G401.6 (cell line): ENCODE measurements around the gene IQSEC3.
"Not testable (repeated sequence)": the region's sequence is repeated elsewhere in the genome, so short reads cannot be mapped to it uniquely, and the experiment has no call there.

ENCODE experiments used
- FAIRE-seq: peaks from 2 replicates; lab custom pipeline; 2012; peaks lifted over from hg19 to GRCh38; lab: Jason Lieb, UNC

Gene IQSEC3

DNA sequence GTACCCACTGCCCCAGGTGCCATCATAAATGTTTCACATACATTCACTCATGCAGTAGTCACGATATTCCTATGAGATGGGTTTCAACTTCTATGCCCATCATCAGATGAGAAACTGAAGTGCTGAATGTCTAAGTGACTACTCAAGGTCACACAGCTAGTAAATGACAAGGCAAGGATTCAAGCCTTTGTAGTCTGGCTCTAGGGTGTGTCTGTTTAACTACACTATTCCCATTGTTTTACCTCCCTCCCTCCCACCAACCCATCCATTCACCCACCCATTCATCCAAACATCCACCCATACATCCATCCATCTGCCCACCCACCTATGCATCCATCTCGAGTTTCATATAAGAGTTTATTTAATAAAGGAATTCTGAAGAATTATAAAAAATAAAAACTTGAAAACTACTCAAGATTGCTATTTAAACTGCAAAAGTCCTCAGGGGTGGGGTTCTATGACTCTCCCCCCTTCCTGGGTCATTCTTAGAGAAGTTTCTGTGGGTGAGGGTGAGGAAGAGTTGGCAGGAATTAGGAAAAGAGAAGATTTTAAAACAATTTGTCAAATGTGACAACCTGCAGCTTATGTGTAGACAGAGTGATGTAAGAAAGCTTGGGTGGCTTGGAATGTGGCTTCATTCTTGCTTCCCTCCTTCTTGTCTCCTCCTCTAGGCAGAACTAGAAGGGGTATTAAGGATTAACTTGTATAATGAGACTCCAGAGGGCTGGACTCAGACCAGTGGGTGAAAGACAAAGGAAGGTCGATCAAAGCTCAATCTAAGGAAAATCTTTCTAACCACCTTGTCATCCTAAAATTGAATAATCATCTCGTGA, 13.4 kb upstream of the IQSEC3 start:
- not testable (repeated sequence) for FAIRE-seq

DNA sequence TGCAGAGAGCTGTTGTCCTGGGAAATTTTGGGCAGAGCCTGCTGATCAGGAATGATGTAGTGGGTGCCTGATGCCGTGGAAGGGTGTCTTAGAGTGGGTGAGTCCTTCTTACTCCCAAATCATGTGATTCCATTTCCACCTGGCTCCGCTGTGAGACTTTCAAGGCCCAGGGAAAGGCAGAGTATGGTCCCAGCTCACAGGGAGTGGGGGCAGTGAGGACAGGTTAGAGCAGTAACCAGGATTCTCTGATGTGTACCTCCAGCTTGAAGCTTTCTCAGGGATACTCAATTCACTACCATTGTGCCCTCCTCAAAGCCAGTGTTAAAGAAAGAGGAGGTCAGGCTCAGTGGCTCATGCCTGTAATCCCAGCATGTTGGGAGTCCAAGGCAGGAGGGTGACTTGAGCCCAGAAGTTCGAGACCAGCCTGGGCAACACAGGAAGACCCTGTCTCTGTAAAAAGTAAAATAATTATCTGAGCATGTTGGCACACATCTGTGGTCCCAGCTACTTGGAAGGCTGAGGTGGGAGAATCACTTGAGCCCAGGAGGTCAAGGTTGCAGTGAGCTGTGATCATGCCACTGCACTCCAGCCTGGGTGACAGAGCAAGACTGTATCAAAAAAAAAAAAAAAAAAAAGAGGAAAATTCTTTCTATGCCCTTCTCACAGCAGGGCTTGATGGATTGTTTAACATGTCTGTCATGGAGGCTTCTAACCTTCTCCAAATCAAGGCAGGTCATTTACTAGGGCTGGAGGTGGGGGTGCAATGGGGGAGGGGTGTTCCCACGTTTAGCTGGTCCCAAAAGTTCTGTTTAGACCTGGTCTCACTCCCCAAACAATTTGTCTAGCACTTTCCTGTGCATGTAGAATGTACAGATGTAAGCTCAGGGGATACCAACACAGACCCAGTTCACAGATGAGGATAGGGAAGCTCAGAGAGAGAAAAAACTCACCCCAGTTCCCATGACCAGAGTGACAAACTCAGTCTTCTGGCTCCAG, 12.5 kb upstream of the IQSEC3 start:
- no peak for FAIRE-seq

DNA sequence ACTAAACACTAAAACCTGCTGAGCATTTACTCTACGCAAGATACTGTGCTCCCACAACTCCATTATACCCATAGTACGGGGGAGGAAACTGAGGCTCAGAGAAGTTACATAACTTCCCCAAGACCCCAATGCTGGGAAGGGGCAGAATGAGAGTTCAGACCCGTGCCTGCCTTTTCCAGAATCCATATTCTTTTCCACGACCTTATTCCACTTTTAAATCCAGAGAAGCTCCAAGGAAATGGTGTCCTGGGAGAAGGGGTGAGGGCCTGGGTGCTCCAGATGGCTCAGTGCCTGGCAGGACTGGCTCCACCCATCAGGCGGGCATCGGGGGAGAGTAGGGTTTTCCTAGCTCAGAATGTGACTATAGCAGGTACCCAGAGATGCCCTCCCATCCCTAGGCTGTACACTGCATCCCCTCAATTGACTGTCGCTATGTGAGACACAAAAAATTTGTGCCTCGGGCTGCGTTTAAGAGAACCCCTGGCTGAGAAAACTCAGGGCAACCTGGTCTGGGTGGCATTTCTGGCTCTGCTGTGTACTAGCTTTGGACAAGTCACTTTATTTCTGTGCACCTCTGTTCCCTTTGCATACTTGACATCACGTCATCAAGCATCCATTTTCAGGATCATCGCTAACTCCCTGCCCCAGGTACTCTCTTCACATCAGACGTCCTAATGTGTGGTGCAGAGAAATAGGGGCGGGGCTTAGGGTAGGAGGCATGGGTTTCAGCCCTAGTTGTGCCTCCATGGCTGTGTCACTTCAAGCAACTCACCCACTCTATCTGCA, 11.6 kb upstream of the IQSEC3 start:
- FAIRE-seq: no peak

DNA sequence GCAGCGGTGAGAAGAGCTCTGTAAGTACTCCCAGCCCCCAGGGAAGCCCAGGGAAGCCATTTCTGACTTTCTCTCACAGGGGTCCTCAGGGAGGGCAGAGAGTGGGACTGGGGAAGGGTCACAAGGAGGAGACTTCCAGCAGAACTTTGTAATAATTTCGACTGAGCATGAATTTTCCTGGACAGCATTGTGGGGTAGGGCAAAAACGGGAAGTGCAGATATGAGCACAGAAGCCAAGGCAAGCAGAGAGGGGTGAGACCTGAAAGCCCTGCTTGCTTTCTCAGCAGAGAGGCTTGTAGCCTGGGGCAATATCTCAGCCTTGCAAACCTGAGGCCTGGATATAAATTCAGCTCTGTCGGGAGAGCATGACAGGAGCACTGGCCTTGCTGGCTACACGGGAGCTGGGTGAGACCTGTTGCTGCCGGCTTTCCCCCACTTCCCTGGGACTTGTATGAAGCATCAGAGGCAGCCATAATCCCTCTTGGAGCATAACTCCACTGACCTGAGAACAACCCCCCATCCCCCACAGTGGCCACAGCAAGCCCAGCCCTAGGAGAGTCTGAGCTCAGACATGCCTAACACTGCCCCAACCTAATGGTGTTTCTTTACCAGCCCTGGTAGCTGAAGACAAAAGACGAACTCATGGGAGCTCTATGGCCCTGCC, 9.8 kb upstream of the IQSEC3 start:
- no peak for FAIRE-seq

DNA sequence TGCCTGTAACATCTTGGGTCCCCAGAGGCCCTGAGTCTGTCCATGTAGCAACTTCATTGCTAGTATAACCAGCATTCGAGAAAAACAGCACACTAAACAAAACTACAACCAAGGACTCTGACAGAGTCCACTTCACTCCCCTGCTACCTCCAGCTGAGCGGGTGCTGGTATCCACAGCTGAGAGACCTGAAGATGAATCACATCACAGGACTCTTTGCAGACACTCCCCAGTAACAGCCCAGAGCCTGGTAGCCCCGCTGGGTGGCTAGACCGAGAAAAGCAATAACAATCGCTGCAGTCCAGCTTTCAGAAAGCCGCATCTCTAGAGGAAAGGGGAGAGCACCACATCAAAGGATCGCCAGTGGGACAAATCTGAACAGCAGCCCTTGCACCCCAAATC, 9.0 kb upstream of the IQSEC3 start:
- no peak for FAIRE-seq

DNA sequence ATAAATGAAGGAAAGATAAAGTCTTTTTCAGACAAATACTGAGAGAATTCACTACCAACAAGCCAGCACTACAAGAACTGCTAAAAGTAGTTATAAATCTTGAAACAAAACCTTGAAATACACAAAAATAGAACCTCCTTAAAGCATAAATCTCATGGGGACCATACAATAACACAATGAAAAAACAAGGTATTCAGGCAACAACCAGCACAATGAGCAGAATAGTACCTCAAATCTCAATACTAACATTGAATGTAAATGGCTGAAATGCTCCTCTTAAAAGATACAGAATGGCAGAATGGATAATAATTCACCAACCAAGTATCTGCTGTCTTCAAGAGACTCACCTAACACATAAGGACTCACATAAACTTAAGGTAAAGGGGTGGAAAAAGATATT, 7.7 kb upstream of the IQSEC3 start:
- no peak for FAIRE-seq

DNA sequence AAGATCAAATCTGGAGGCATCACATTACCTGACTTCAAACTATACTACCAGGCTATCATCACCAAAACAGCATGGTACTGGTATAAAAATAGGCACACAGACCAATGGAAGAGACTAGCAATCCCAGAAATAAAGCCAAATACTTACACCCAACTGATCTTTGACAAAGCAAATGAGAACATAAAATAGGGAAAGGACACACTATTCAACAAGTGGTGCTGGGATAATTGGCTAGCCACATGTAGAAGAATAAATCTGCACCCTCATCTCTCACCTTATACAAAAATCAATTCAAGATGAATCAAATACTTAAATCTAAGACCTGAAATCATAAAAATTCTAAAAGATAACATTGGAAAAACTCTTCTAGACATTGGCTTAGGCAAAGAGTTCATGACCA, 4.7 kb upstream of the IQSEC3 start:
- FAIRE-seq: not testable (repeated sequence)

DNA sequence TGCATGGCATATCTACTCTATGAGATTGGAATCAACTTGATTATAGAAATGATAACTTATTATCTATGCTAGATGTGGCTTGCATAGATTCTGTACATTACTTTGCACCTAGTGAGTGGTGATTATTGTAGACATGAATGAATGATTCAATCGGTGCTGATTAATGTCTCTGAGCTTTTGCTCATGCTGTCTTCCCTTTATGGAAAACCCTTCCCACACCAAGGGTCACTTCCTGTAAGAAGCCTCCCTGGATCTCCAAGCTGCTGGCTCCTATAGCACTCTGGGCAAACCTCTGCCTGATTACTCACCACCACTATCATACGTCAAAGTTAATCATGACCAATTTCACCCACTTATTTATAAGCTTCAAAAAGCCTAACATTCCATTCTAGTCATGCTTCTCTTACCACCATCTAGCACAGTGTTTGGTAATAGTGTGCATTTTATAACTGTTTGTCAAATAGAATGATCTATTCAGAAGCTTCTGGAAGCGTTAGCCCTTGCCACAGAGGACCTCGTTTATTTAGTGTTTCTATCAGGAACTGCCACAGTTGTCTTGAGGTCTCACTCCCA, 990 bp upstream of the IQSEC3 start:
- FAIRE-seq: not testable (repeated sequence)

DNA sequence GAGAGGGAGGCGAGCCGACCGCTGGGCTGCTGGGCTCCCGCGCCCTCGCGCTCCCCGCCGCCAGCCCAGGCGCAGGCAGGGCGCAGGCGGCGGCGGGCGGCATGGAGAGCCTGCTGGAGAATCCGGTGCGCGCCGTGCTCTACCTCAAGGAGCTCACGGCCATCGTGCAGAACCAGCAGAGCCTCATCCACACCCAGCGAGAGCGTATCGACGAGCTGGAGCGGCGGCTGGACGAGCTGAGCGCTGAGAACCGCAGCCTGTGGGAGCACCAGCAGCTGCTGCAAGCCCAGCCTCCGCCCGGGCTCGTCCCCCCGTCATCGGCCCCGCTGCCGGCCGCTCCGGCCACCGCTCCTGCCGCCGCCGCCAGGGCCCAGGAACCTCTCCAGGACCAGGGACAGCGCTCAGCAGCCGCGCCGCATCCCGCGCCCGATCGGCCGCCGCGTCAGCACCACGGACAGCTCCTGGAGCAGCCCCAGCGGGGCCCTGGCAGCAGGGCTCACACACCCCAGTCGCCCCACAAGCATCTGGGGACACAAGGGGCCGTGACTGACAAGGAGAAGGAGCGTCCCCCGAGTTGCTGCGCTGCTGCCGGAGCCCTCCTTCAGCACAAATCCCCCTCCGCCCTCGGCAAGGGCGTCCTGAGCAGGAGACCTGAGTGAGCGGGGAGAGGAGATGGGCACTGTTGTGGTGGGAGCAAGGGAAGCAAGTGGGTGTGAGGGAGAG, 376 bp downstream of the IQSEC3 start:
- not testable (repeated sequence) for FAIRE-seq

DNA sequence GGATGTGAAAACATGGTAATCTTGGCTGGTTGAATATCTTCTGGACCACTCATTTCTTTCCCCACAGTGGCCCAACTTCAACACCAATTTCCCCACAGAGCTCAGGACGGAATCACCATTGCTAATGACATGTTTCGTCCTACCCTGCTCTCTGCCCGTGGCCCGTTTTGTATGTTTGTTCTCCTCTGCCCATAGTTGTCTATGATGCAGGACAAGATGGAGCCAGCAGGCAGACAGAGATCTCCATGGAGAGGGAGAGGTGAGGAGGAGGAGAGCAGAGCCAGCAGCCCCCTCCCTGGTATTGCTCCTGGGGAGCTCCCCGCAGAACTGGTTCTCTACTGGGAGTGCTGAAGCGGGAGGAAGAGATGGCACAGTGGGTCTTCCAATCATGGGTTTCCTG, 3.1 kb downstream of the IQSEC3 start:
- not testable (repeated sequence) for FAIRE-seq

DNA sequence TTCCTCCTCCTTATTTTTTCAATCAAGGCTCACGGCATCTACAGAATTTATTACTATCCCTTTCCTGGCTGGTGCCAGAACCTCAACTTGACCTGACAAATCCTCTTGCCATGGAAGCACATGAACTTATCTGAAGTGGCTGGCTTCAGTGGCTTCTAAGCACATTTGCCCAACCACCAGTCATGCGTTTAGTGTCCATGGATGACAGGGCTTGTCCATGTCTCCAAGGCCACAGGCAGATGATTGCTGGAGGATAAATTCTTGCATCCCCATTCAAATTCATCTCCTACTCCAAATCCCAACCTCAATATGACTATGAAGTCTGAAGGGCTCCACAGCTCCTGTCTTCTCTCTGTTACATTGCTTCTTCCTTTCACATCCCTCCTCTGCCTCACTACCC, 4.0 kb downstream of the IQSEC3 start:
- FAIRE-seq: not testable (repeated sequence)

DNA sequence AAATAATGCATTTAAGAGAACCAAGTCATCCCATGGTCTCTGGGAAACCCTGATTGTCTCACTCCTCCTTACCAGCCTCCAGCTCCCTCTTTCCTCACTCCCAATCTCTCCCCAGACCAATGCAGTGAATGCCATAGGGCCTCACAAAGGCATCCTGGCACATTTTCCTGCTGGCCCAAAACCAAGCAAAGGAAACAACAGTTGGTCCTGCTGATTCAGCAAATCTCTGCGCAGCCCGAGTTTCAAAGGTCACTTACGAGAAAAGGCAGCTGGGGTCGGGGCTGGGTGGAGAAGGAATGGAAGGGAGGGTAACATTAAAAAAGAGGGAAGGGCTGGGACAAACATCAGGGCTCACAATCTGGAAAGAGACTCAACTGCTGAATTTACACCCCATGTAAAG, 5.5 kb downstream of the IQSEC3 start:
- FAIRE-seq: not testable (repeated sequence)

DNA sequence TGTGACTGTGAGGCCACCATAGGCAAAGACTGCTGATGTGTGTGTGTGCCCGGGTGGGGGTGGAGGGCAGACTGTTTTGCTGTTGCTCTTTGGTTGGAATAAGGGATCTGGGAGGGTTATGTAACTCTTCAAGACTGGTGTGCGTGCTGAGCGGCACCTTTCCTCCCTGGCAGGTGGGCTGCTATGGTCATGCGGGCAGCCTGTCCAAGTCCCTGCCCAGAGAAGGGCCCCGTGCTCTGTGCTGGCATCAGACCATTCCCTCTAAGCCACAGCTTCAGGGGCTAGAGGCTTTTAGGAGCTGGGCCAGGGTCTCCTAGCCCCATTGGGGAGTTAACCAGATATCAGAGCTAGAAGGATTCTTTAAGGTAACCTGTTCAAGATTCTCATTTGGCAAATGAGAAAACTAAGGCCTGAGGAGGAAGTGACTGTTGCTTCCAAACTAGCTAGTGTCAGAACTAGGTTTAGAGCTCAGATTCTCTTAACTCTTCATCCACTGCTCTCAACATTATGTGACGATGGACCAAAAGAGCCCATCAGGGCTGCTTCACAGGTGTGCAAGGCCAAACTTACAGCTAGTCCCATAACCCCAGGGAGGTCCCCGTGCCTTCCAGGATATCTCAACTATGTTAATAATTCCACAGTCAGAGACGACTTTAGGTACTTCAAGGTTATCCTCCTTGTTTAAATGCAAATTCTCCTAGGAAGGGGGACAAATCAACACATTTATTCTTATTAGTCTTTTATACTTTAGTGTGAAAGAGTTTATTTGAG, 8.0 kb downstream of the IQSEC3 start:
- FAIRE-seq: not testable (repeated sequence)

DNA sequence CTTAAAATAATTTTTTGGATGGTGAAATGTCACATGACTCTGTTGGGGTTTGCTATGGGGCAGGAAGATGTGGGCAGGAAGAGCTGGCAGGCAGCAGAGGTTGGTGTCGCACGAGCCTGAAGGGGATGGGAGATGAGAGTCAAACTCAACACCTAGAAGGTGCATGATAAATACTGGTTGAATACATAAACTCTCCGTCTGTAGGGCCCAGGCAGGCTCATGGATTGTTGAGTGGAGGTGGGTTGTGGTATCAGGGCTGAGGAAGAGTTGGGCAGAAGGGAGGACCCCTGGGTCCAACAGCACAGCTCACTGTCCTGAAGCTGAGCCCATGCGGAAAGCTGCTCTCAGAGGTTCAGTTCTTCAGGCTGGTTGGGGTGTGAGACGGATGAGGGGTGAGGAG, 9.0 kb downstream of the IQSEC3 start:
- FAIRE-seq: not testable (repeated sequence)

DNA sequence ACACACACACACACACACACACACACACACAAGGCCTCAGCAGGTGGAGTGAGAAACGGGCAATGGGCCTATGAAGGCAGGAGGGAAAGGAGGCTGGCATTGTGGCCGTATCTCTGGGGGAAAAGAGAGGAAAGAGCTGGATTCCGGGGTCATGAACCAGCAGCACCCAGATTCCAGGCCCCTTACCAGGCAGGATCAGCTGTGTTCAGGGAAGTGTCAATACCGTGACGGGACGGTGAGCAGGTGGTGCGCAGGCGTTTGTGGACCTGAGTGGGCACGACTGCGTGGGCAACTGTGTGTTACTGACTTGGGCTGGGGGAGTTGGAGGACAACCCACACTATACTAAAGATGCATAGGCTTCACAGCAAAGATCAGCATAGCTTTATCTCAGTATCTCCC, 9.5 kb downstream of the IQSEC3 start:
- FAIRE-seq: not testable (repeated sequence)

DNA sequence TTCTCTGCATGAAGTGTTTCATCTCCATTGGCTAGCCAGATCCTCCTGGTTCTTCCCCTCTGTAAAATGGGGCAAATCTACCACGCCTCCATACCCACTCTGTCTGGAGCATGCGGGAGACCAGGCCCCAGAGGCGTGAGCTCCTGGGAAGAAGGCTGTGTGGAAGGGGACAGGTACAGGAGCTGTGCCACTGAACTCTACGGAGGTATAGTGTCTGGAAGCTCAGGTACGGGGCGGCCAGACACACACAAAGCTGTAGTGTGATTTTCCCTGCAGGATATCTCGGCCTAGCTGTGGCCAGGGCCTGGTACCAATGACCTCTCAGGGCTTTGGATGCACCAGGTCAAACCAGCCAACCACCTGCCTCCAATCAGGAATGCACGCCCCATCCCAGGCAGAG, 10.0 kb downstream of the IQSEC3 start:
- FAIRE-seq: not testable (repeated sequence)

DNA sequence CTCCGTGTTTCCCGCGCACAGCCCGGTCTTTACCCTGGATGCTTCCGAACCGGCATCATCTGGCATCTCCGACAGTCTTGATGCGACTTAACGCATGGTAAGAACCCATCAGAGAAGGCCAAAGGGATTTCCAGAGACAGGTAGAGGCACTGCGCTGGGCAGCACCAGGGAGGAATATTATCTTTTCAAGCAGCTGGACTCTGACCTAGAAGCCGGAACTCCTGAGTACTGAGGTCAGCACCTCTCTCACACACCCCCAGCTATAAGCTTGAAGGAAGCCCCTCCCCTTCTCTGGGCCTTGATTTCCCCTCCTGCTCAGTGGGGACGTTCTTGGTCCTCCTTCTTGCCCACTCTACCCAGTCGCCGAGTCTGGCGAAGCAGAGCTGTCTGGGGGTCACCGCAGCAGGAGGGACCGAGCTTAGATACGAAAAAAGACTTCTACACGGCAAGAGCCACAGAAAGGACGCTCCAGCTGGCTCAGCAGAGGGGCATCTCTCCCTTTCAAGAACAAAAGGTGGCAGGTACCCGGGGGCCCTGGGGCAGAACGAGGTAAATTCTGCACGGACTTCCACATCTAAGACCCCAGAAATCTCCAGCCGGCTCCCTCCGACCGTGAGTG, 10.6 kb downstream of the IQSEC3 start:
- not testable (repeated sequence) for FAIRE-seq

DNA sequence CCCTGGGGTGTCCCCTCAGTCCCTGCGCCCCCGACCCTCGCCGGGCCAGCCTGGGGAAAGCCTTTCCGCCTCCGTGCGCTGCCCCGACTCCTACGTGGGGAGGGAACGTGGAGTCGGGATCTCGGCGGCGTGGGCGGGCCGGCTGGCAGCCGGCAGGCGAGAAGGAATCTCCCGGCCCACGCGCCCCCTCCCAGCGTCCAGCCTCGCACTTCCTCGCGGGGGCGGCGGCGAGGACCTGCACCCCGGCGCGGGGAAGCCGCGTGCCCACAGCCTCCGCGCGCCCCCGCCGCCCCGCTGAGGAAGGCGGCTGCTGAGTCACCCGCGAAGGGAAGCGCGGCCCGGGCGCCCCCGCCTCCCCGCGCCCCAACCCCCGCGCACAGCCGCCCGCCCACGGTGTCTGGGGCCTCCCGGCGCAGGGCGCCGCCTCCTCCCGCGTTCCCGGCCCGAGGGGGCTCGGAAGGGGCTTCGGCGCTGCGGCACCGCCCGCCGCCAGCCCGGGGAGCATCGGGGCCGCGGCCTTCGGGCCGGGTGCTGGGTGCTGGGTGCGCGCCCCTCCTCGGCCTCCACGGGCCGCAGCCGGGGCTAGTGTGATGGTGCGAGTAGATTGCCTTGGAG, 11.3 kb downstream of the IQSEC3 start:
- FAIRE-seq: not testable (repeated sequence)

DNA sequence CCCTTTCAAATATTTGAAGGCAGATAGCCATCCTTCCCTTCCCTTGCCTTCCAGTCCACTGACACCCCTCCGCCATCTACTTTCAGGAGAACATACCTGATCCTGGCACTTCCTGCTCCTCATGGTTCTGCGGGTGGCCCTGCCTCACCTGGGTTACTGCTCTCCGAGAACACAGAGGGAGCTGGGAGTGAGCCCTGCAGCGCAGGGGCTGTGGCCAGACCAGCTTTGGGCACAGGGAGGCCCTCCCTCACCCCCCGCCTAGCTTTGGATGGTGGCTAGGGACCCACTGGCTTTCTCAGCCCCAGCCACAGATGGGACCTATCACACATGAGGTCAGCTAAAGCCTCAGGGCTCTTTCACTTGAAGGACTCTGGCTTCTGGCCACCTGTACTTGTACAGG, 12.4 kb downstream of the IQSEC3 start:
- FAIRE-seq: no peak
